Neural cell (in vitro differentiated cells): ENCODE results near the gene SAA2. TPM values are rescaled to one million over a fixed set of nuclear protein-coding genes. Genes with fewer than 3 reads are reported as not detected.

Experiments
- H2AFZ ChIP-seq: fragments of 200-600, 300-800 bp; sonication (generic), shearing (Covaris generic); 2 replicates; pipeline ENCODE4 v1.6.0; 2014; ENCODE audit warnings: low read depth, mild to moderate bottlenecking, antibody characterized with exemption, low read length, moderate library complexity
- H3F3A ChIP-seq: fragments of 200-600 bp; shearing (Covaris generic); 2 replicates; pipeline ENCODE4 v1.6.1; 2016; ENCODE audit warnings: mild to moderate bottlenecking, moderate library complexity, mixed read lengths, antibody characterized with exemption, low read length; ENCODE audit not compliant: insufficient read depth, poor library complexity, severe bottlenecking
- H3K27ac ChIP-seq: fragments of 200-600, 300-800 bp; sonication (generic), shearing (Covaris generic); 2 replicates; pipeline ENCODE4 v1.5.1; 2014; ENCODE audit warnings: mild to moderate bottlenecking, low read length, moderate library complexity
- H3K27me3 ChIP-seq: fragments of 300-800, 200-600 bp; sonication (generic), shearing (Covaris generic); 2 replicates; pipeline ENCODE4 v1.6.0; 2014; ENCODE audit warnings: mild to moderate bottlenecking, low read depth, low read length, moderate library complexity; ENCODE audit not compliant: insufficient read depth
- H3K36me3 ChIP-seq: fragments of 300-800, 200-600 bp; sonication (generic), shearing (Covaris generic); 2 replicates; pipeline ENCODE4 v1.5.1; 2014; ENCODE audit warnings: mild to moderate bottlenecking, antibody characterized with exemption, low read length, moderate library complexity; ENCODE audit not compliant: insufficient read depth
- H3K4me2 ChIP-seq: fragments of 300-800, 200-600 bp; sonication (generic), shearing (Covaris generic); 2 replicates; pipeline ENCODE4 v1.6.0; 2014; ENCODE audit warnings: mild to moderate bottlenecking, low read length
- H3K4me3 ChIP-seq: fragments of 300-800, 200-600 bp; sonication (generic), shearing (Covaris generic); 2 replicates; pipeline ENCODE4 v1.5.1; 2014; ENCODE audit warnings: mild to moderate bottlenecking, low read length, moderate library complexity
- H3K79me2 ChIP-seq: fragments of 200-600 bp; shearing (Covaris generic); replicated peaks from 2 replicates; pipeline ENCODE4 v1.6.0; 2014; ENCODE audit warnings: mild to moderate bottlenecking, low read length, moderate library complexity; ENCODE audit not compliant: insufficient read depth
- H3K9ac ChIP-seq: fragments of 300-800, 200-600 bp; sonication (generic), shearing (Covaris generic); 2 replicates; pipeline ENCODE4 v1.6.1; 2016; ENCODE audit warnings: mild to moderate bottlenecking, low read length, mixed read lengths
- H3K9me2 ChIP-seq: fragments of 200-600 bp; shearing (Covaris generic); 2 replicates; pipeline ENCODE4 v1.6.1; 2016; ENCODE audit warnings: mild to moderate bottlenecking, low read length, mixed read lengths; ENCODE audit not compliant: insufficient read depth
- H3K9me3 ChIP-seq: fragments of 200-600, 300-800 bp; sonication (generic), shearing (Covaris generic); 2 replicates; pipeline ENCODE4 v1.6.1; 2016; ENCODE audit warnings: mild to moderate bottlenecking, mixed run types, low read length, moderate library complexity, mixed read lengths
- H4K20me1 ChIP-seq: fragments of 200-600 bp; shearing (Covaris generic); 2 replicates; pipeline ENCODE4 v1.6.1; 2016; ENCODE audit warnings: mild to moderate bottlenecking, mixed run types; ENCODE audit not compliant: insufficient read depth
- CTCF ChIP-seq: fragments of 450-650 bp; IDR thresholded peaks from 2 replicates; pipeline ENCODE4 v1.5.1; 2014; ENCODE audit warnings: antibody characterized with exemption, mild to moderate bottlenecking, moderate library complexity; ENCODE audit not compliant: poor library complexity, severe bottlenecking
- EP300 ChIP-seq: fragments of 450-650 bp; conservative IDR thresholded peaks from 2 replicates; pipeline ENCODE4 v1.6.1; 2014; ENCODE audit warnings: antibody characterized with exemption, mild to moderate bottlenecking, moderate library complexity; ENCODE audit not compliant: poor library complexity, severe bottlenecking
- EZH2 ChIP-seq: fragments of 200-600, 300-800 bp; shearing (Covaris generic), sonication (generic); IDR thresholded peaks from 2 replicates; pipeline ENCODE4 v1.6.1; 2014; ENCODE audit warnings: antibody characterized with exemption, low read length, borderline replicate concordance, mild to moderate bottlenecking; ENCODE audit not compliant: insufficient read depth, poor library complexity, severe bottlenecking
- MXI1 ChIP-seq: fragments of 450-650 bp; conservative IDR thresholded peaks from 2 replicates; pipeline ENCODE4 v1.6.1; 2014; ENCODE audit warnings: antibody characterized with exemption, mild to moderate bottlenecking; ENCODE audit not compliant: poor library complexity, severe bottlenecking
- POLR2AphosphoS5 ChIP-seq: IDR thresholded peaks from 2 replicates; pipeline ENCODE4 v1.6.1; 2012
- RAD21 ChIP-seq: fragments of 450-650 bp; conservative IDR thresholded peaks from 2 replicates; pipeline ENCODE4 v1.6.1; 2014; ENCODE audit warnings: antibody characterized with exemption, mild to moderate bottlenecking, moderate library complexity
- REST ChIP-seq: IDR thresholded peaks from 2 replicates; pipeline ENCODE4 v1.6.1; 2012; ENCODE audit warnings: borderline replicate concordance
- SMC3 ChIP-seq: fragments of 450-650 bp; conservative IDR thresholded peaks from 2 replicates; pipeline ENCODE4 v1.6.1; 2014; ENCODE audit warnings: antibody characterized with exemption, mild to moderate bottlenecking, moderate library complexity; ENCODE audit not compliant: poor library complexity
- TAF1 ChIP-seq: IDR thresholded peaks from 2 replicates; pipeline ENCODE4 v1.6.1; 2012; ENCODE audit warnings: low read depth
- polyA plus RNA-seq: library from polyadenylated mRNA; depleted of rRNA; stranded (reverse); fragments of >200 nt; gene quantifications from 2 replicates; pipeline ENCODE4 v1.2.3, GENCODE V29; 2014

Gene SAA2
- polyA plus RNA-seq, 1 donor from 2014 or later = not detected

DNA sequence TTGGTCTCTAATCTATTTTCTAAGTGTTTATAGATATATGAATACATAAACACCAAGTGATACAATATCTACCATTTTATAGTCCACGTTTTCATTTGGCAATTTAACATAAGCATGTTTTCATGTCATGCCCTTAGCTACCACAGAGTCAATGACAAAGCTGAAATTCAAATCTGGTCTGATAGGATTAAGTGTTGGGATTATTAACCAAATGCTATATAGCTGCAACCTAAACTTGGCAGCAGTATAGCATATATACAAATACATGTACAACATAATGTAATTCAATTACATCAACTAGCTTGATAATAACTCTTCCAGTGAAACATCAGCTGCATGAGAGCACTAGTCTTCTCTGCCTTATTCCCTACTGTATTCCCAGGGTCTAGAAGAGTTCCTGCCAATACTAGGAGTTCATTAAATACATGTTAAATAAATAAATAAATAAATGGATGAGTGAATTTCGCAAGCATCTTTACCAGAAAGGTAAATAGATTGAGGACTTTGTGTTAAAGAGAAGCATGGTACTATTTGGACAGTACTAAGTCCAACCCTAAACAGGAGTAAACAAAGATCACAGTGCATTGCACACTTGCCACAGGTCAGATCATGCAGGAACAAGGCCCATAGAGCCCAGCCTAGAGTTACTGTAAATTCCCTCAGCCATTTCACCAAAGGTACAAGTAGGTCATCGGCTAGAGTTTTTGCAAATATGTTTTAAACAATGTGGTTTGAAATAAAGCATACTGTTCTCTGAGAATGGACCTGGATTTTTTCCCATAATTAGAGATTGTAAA is 24.7 kb downstream of the SAA2 start:
- Histone ChIP-seq H3F3A (no peaks in the 10 kb centered on the region), H3K27ac (no peak overlapping the region), H3K9me3 (no peaks in the 10 kb centered on the region), H3K79me2 (no peaks in the 10 kb centered on the region), H3K27me3 (no peaks in the 10 kb centered on the region), H2AFZ (no peak overlapping the region), H3K9me2 (no peaks in the 10 kb centered on the region), H3K36me3 (no peaks in the 10 kb centered on the region), H3K4me2 (no peak overlapping the region), H3K9ac (no peak overlapping the region), H3K4me3 (no peak overlapping the region), H4K20me1 (no peaks in the 10 kb centered on the region)
- TF ChIP-seq POLR2AphosphoS5 = no peak
- TF ChIP-seq SMC3 = no peak
- no peak for TF ChIP-seq EZH2

DNA sequence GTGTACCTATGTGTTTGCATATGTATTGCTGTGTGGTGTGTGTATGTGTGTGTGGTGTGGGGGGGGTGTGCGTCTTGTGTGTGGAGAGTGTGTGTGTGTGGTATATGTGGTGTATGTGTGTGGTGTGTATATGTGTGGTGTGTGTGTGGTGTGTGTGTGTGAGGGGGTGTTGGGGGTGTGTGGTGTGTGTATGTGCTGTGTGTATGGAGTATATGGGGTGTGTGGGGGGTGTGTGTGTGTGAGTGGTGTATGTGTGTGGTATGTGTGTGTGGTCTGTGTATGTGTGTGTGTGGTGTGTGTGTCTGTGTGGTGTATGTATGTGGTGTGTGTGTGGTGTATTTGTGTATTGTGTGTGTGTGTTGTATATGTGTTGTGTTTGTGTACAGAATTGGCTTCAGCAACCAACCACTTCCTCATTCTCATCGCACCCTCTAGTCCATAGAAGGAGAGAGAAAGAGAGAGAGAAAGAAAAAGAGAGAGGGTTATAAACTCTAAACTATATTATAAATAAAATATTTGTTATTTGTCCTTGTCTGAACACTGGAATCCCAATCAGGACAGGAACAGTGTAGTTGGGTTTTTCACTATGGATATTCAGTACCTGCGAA is 25.6 kb downstream of the SAA2 start:
- Histone ChIP-seq H3K4me3 (no peak overlapping the region), H4K20me1 (no peaks in the 10 kb centered on the region)

More for the DNA sequence above, 25.6 kb downstream of the SAA2 start:
- Histone ChIP-seq H3K4me2 (no peak overlapping the region), H3K9ac (no peak overlapping the region), H3K9me2 (no peaks in the 10 kb centered on the region), H3K27me3 (no peaks in the 10 kb centered on the region), H3K79me2 (no peaks in the 10 kb centered on the region), H2AFZ (no peak overlapping the region), H3K9me3 (no peaks in the 10 kb centered on the region), H3K36me3 (no peaks in the 10 kb centered on the region), H3F3A (no peaks in the 10 kb centered on the region), H3K27ac (no peak overlapping the region)
- TF ChIP-seq EZH2 (no peak), EP300 (no peak), POLR2AphosphoS5 (no peak), CTCF (no peak), TAF1 (no peak), REST (no peak), SMC3 (no peak), MXI1 (no peak), RAD21 (no peak)
